Calu3 (cell line): ENCODE measurements around the gene CD1D. TPM values are rescaled to one million over a fixed set of nuclear protein-coding genes. Genes with fewer than 3 reads are reported as not detected.

Experiments
- Bru-seq: library from RNA; stranded (reverse); fragments of 400-500 nt; gene quantifications from one replicate; lab custom pipeline; 2021; lab: Mats Ljungman, UMichigan
- BruChase-seq, 2 experiments: library from RNA; stranded (reverse); fragments of 400-500 nt; gene quantifications; one replicate each; lab custom pipeline; 2021; lab: Mats Ljungman, UMichigan
- BruUV-seq: library from RNA; stranded (reverse); fragments of 400-500 nt; replicated peaks from 2 replicates; lab custom pipeline; 2021; lab: Mats Ljungman, UMichigan
- CTCF ChIA-PET: fragments of 300-600 bp; sonication (Branson Sonifier 250); formaldehyde crosslinking; loops from one replicate; lab custom pipeline; 2022; ENCODE audit warnings: antibody characterized with exemption; lab: Charles Lee
- DNase-seq: peaks from one replicate; pipeline ENCODE4 v3.0.0; 2022
- H3K27ac Mint-ChIP-seq: one replicate; pipeline ENCODE4 v1.8.0; 2022; ENCODE audit warnings: mixed read lengths; ENCODE audit not compliant: unreplicated experiment
- H3K27me3 Mint-ChIP-seq: one replicate; pipeline ENCODE4 v1.8.0; 2022; ENCODE audit warnings: mixed read lengths; ENCODE audit not compliant: unreplicated experiment
- H3K36me3 Mint-ChIP-seq: one replicate; pipeline ENCODE4 v1.8.0; 2022; ENCODE audit warnings: mild to moderate bottlenecking, moderate library complexity, mixed read lengths; ENCODE audit not compliant: insufficient read depth, unreplicated experiment
- H3K4me1 Mint-ChIP-seq: one replicate; pipeline ENCODE4 v1.8.0; 2022; ENCODE audit warnings: mild to moderate bottlenecking, low read depth, mixed read lengths; ENCODE audit not compliant: unreplicated experiment
- H3K4me3 Mint-ChIP-seq: one replicate; pipeline ENCODE4 v1.8.0; 2022; ENCODE audit warnings: mild to moderate bottlenecking, low read depth, moderate library complexity, mixed read lengths; ENCODE audit not compliant: unreplicated experiment
- H3K9me3 Mint-ChIP-seq: one replicate; pipeline ENCODE4 v1.8.0; 2022; ENCODE audit warnings: low read depth, mixed read lengths; ENCODE audit not compliant: unreplicated experiment
- CTCF ChIP-seq: fragments of 200-600 bp; IDR thresholded peaks from one replicate; pipeline ENCODE4 v1.8.0; 2022; ENCODE audit warnings: antibody characterized with exemption; ENCODE audit not compliant: unreplicated experiment
- intact Hi-C: fragments of 100-400 bp; cut with micrococcal nuclease; formaldehyde crosslinking; loops from one replicate; pipeline ENCODE4 v1.10.0; 2022; ENCODE audit not compliant: unreplicated experiment
- long read RNA-seq: library from polyadenylated mRNA; stranded (forward); transcript quantifications from one replicate; pipeline ENCODE4 v2.0.0, GENCODE V29; 2022
- total RNA-seq: library from RNA; stranded (reverse); gene quantifications from 2 replicates; pipeline ENCODE4 v1.2.3, GENCODE V29; 2022

The CD1D gene
- total RNA-seq (0.76 and 0.86 TPM in 2 replicates), Bru-seq, nascent RNA (percentile 22 among the genes with signal in this experiment), BruChase-seq, experiment 1, labeled RNA remaining after a 6-hour chase (percentile 28 among the genes with signal in this experiment), BruChase-seq, experiment 2, labeled RNA remaining after a 2-hour chase (percentile 18 among the genes with signal in this experiment)
- long read RNA-seq, partial matches to known transcripts, result 2 of 4 reads
- long read RNA-seq, other reads (novel, unspliced or antisense), result 2 of 4 reads

- H3K4me1 Mint-ChIP-seq, result peaks cover 24% of the 10 kb centered on the region
- no TSS peak for BruUV-seq
- peaks cover 10% of the 10 kb centered on the region for H3K36me3 Mint-ChIP-seq
- peak within 1 kb of the TSS; percentile 83 for H3K4me3 Mint-ChIP-seq
- TF ChIP-seq CTCF, result no peak
- no peaks in the 10 kb centered on the region for H3K9me3 Mint-ChIP-seq
- peak; percentile 34 for DNase-seq
- H3K27ac Mint-ChIP-seq, result no peak within 1 kb of the TSS
- intact Hi-C loops, result no loop called here
- H3K27me3 Mint-ChIP-seq, result peaks cover 32% of the 10 kb centered on the region
- CTCF ChIA-PET, result no interaction called here
Measured at GRCh38 chr1:158180741-158181576, at the start of gene CD1D. TSS of gene CD1D (plus strand) at chr1:158180895. CDS start at chr1:158181102, 207 bp downstream.

- no peak overlapping the region for H3K27ac Mint-ChIP-seq
- no TSS peak for BruUV-seq
- H3K4me1 Mint-ChIP-seq, result no peaks in the 10 kb centered on the region
- no peaks in the 10 kb centered on the region for H3K36me3 Mint-ChIP-seq
- no peak for TF ChIP-seq CTCF
- CTCF ChIA-PET, result no interaction called here
- intact Hi-C loops, result no loop called here
- H3K27me3 Mint-ChIP-seq, result peaks cover 46% of the 10 kb centered on the region
- no peak overlapping the region for H3K4me3 Mint-ChIP-seq
- no peak for DNase-seq
- no peaks in the 10 kb centered on the region for H3K9me3 Mint-ChIP-seq
Measured at GRCh38 chr1:158131217-158131616, 49.5 kb upstream of the CD1D start.

- peaks cover 5% of the 10 kb centered on the region for H3K4me1 Mint-ChIP-seq
- no peak overlapping the region for H3K4me3 Mint-ChIP-seq
- no TSS peak for BruUV-seq
- no peaks in the 10 kb centered on the region for H3K27me3 Mint-ChIP-seq
- intact Hi-C loops, result loop anchor here (10.0 kb wide), 1 partner anchor 184 kb away; no protein-coding TSS in a partner anchor
- CTCF ChIA-PET, result interaction anchor here (1.5 kb wide), 1 partner anchor 16 kb away, joined by 9 read pairs; no protein-coding TSS in a partner anchor
- no peak for TF ChIP-seq CTCF
- no peaks in the 10 kb centered on the region for H3K36me3 Mint-ChIP-seq
- DNase-seq, result no peak
- no peaks in the 10 kb centered on the region for H3K9me3 Mint-ChIP-seq
- no peak overlapping the region for H3K27ac Mint-ChIP-seq
Measured at GRCh38 chr1:158140764-158141192, 39.9 kb upstream of the CD1D start.

GRCh38 chr1:158145173-158145719 is 35.4 kb upstream of the CD1D start:
- no peak for TF ChIP-seq CTCF
- Mint-ChIP-seq H3K4me1 (peaks cover 14% of the 10 kb centered on the region), H3K4me3 (no peak overlapping the region), H3K27me3 (peaks cover 37% of the 10 kb centered on the region), H3K9me3 (peaks cover 4% of the 10 kb centered on the region), H3K27ac (no peak overlapping the region), H3K36me3 (no peaks in the 10 kb centered on the region)
- CTCF ChIA-PET, result interaction anchor here (0.6 to 1.1 kb wide), 3 partner anchors 20 to 1021 kb away, joined by 3 read pairs; no protein-coding TSS in a partner anchor
- no TSS peak for BruUV-seq
- DNase-seq, result peak; percentile 67
- intact Hi-C loops, result loop anchor here (5.0 to 10.0 kb wide), 2 partner anchors 42 to 180 kb away; no protein-coding TSS in a partner anchor
